ENCODE measurements around the gene FCN2.

DNA sequence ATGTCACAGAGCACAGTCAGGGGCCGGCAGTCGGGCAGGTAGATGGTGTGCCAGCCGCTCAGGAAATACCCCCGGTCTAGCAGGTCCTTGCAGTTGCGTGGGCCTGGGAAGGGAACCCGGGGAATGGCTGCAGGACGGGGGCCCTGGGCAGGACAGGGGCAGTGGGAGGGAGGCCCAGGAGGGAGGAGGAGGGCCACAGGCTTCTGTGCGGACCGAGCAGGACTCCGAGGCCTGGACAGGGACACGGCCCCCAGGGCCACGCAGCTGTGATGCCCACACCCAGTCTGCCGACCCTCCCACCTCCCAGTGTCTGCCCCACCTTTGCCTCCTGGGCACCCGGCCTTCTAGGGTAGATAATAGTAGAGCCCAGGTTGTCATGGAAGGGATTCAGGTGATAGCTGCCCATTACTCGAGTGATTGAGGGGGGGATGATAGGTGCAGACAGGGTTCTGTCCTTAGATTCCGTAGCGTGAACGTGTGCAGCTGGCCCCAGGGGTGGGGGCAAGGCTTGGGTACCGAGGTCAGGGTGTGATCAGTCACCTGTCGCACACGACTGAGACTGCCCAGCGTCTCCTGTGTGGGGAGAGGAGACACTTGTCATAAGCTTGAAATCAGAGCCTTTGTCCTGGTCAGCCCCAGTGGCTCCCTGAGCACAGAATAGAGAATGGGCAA lies 32.6 kb downstream of the FCN2 start:
- TF ChIP-seq POLR2A (IDR thresholded peaks at IDR 0.05) = no peak
- TF ChIP-seq, protein P1, sequence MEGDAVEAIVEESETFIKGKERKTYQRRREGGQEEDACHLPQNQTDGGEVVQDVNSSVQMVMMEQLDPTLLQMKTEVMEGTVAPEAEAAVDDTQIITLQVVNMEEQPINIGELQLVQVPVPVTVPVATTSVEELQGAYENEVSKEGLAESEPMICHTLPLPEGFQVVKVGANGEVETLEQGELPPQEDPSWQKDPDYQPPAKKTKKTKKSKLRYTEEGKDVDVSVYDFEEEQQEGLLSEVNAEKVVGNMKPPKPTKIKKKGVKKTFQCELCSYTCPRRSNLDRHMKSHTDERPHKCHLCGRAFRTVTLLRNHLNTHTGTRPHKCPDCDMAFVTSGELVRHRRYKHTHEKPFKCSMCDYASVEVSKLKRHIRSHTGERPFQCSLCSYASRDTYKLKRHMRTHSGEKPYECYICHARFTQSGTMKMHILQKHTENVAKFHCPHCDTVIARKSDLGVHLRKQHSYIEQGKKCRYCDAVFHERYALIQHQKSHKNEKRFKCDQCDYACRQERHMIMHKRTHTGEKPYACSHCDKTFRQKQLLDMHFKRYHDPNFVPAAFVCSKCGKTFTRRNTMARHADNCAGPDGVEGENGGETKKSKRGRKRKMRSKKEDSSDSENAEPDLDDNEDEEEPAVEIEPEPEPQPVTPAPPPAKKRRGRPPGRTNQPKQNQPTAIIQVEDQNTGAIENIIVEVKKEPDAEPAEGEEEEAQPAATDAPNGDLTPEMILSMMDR (IDR thresholded peaks at IDR 0.05) = no peak
